OCI-LY1 (cell line): ENCODE results near the gene ADAMTSL1.

Source experiments
- CTCF ChIP-seq: fragments of 200-600 bp; sonication (generic), shearing (Covaris generic); IDR thresholded peaks from 2 replicates; pipeline ENCODE4 v1.5.1; 2017; ENCODE audit warnings: mild to moderate bottlenecking, antibody characterized with exemption, low read length, moderate library complexity, mixed read lengths
- EZH2 ChIP-seq: fragments of 200-600 bp; sonication (generic), shearing (Covaris generic); IDR thresholded peaks from 2 replicates; pipeline ENCODE4 v1.8.0; 2017; ENCODE audit warnings: borderline replicate concordance, mixed run types, mild to moderate bottlenecking, antibody characterized with exemption, low read length, moderate library complexity, mixed read lengths

- TF ChIP-seq CTCF, result no peak
- TF ChIP-seq EZH2, result no peak
These were observed 287.9 kb downstream of the ADAMTSL1 start for GRCh38 chr9:18761742-18762300.
